Lower leg skin (tissue), 3 donors: ENCODE results near the gene IGSF9.

ENCODE experiments used
- POLR2A ChIP-seq, 2 donors: fragments of 450-650 bp; IDR thresholded peaks; one replicate each; pipeline ENCODE4 v1.6.1; 2016 to 2017; ENCODE audit warnings: antibody characterized with exemption in 2 of 2, mild to moderate bottlenecking in 1 of 2, moderate library complexity in 1 of 2
- TF ChIP-seq, protein P1 (sequence below), 3 donors: fragments of 450-650 bp; IDR thresholded peaks; one replicate each; pipeline ENCODE4 v1.5.1; 2016; ENCODE audit warnings: antibody characterized with exemption in 3 of 3, mild to moderate bottlenecking in 3 of 3, moderate library complexity in 2 of 3

DNA sequence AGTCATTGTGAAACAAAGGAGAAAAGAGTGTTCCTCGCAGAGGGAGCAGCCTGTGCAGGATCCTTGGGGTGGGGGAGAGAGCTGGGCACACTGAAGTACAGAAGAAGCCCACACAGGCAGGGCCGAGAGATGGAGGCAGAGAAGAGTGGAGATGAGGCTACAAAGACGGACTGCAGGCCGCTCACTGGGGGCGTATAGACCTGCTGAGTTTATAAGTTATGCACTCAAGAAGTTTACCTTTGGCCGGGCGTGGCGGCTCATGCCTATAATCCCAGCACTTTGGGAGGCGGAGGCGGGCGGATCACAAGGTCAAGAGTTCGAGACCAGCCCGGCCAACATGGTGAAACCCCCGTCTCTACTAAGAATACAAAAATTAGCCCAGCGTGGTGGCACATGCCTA is 16.2 kb upstream of the IGSF9 start:
- TF ChIP-seq, protein P1, sequence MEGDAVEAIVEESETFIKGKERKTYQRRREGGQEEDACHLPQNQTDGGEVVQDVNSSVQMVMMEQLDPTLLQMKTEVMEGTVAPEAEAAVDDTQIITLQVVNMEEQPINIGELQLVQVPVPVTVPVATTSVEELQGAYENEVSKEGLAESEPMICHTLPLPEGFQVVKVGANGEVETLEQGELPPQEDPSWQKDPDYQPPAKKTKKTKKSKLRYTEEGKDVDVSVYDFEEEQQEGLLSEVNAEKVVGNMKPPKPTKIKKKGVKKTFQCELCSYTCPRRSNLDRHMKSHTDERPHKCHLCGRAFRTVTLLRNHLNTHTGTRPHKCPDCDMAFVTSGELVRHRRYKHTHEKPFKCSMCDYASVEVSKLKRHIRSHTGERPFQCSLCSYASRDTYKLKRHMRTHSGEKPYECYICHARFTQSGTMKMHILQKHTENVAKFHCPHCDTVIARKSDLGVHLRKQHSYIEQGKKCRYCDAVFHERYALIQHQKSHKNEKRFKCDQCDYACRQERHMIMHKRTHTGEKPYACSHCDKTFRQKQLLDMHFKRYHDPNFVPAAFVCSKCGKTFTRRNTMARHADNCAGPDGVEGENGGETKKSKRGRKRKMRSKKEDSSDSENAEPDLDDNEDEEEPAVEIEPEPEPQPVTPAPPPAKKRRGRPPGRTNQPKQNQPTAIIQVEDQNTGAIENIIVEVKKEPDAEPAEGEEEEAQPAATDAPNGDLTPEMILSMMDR (IDR thresholded peaks at IDR 0.05): no peak
- no peak for TF ChIP-seq POLR2A (IDR thresholded peaks at IDR 0.05)
